OCI-LY7 (cell line): ENCODE measurements around the gene MRPL9. TPM values are rescaled to one million over a fixed set of nuclear protein-coding genes. Genes with fewer than 3 reads are reported as not detected.
"Not testable (repeated sequence)": the region's sequence is repeated elsewhere in the genome, so short reads cannot be mapped to it uniquely, and the experiment has no call there.

Experiments
- BruUV-seq: library from RNA; stranded (reverse); fragments of 400-500 nt; replicated peaks from 2 replicates; lab custom pipeline; 2021; lab: Mats Ljungman, UMichigan
- CTCF ChIA-PET: fragments of 300-600 bp; sonication (Branson Sonifier 250); formaldehyde crosslinking; loops from one replicate; lab custom pipeline; 2022; ENCODE audit warnings: antibody characterized with exemption; ENCODE audit not compliant: unreplicated experiment; lab: Charles Lee
- POLR2A ChIA-PET: fragments of 300-600 bp; sonication (Branson Sonifier 250); formaldehyde crosslinking; loops from one replicate; lab custom pipeline; 2022; ENCODE audit warnings: antibody characterized with exemption; lab: Charles Lee
- DNase-seq: peaks from one replicate; pipeline ENCODE4 v3.0.0-alpha.2; 2015; ENCODE audit warnings: low spot score
- H2AFZ ChIP-seq: fragments of 200-600 bp; sonication (generic), shearing (Covaris generic); 2 replicates; pipeline ENCODE4 v1.6.1; 2014; ENCODE audit warnings: mild to moderate bottlenecking, antibody characterized with exemption, low read length, moderate library complexity
- H3K27ac ChIP-seq: fragments of 200-600 bp; sonication (generic); 2 replicates; pipeline ENCODE4 v1.5.1; 2014; ENCODE audit warnings: mixed run types, low read depth, mild to moderate bottlenecking, moderate library complexity, low read length, inconsistent platforms; ENCODE audit not compliant: poor library complexity, severe bottlenecking
- H3K36me3 ChIP-seq: fragments of 200-600 bp; sonication (generic); 2 replicates; pipeline ENCODE4 v1.6.1; 2014; ENCODE audit warnings: mild to moderate bottlenecking, antibody characterized with exemption, low read length, moderate library complexity, mixed read lengths; ENCODE audit not compliant: insufficient read depth
- H3K4me1 ChIP-seq: fragments of 200-600 bp; sonication (generic); 2 replicates; pipeline ENCODE4 v1.5.1; 2014; ENCODE audit warnings: mild to moderate bottlenecking, low read length; ENCODE audit not compliant: insufficient read depth, poor library complexity, severe bottlenecking
- H3K4me2 ChIP-seq: fragments of 200-600 bp; sonication (generic); 2 replicates; pipeline ENCODE4 v1.6.1; 2014; ENCODE audit warnings: mild to moderate bottlenecking, low read length
- H3K4me3 ChIP-seq: fragments of 200-600 bp; sonication (generic); 2 replicates; pipeline ENCODE4 v1.5.1; 2014; ENCODE audit warnings: mild to moderate bottlenecking, low read depth, low read length; ENCODE audit not compliant: poor library complexity, severe bottlenecking
- H3K79me2 ChIP-seq: fragments of 200-600 bp; sonication (generic); 2 replicates; pipeline ENCODE4 v1.6.1; 2016; ENCODE audit warnings: low read depth, mild to moderate bottlenecking, low read length, moderate library complexity, mixed read lengths; ENCODE audit not compliant: insufficient read depth
- H3K9me2 ChIP-seq: fragments of 200-600 bp; sonication (generic); 2 replicates; pipeline ENCODE4 v1.6.1; 2016; ENCODE audit warnings: mild to moderate bottlenecking, low read length, mixed read lengths; ENCODE audit not compliant: insufficient read depth
- H3K9me3 ChIP-seq: fragments of 200-600 bp; sonication (generic); 2 replicates; pipeline ENCODE4 v1.6.1; 2014; ENCODE audit warnings: mild to moderate bottlenecking, mixed run types, low read length, mixed read lengths
- H4K20me1 ChIP-seq: fragments of 200-600 bp; sonication (generic); 2 replicates; pipeline ENCODE4 v1.6.1; 2014; ENCODE audit warnings: mild to moderate bottlenecking, antibody characterized with exemption, low read length, moderate library complexity, mixed read lengths; ENCODE audit not compliant: insufficient read depth
- EZH2phosphoT487 ChIP-seq: fragments of 200-600 bp; sonication (generic); IDR thresholded peaks from 2 replicates; pipeline ENCODE4 v1.6.1; 2018; ENCODE audit warnings: low read depth, borderline replicate concordance, mild to moderate bottlenecking, mixed run types, antibody characterized with exemption, low read length, moderate library complexity, mixed read lengths
- intact Hi-C: fragments of 100-400 bp; cut with micrococcal nuclease; formaldehyde crosslinking; loops from one replicate; pipeline ENCODE4 v1.10.0; 2022; ENCODE audit not compliant: unreplicated experiment
- total RNA-seq, 2 experiments: library from RNA; depleted of rRNA in 1 of 2; stranded (reverse); fragments of >200 nt in 1 of 2; shearing (Covaris generic) in 1 of 2; gene quantifications; 2 replicates each; pipeline ENCODE4 v1.2.3, GENCODE V29; 2014 to 2022
- TF ChIP-seq, protein P1 (sequence below): fragments of 200-600 bp; sonication (generic); conservative IDR thresholded peaks from 2 replicates; pipeline ENCODE4 v1.5.1; 2014; ENCODE audit warnings: mild to moderate bottlenecking, antibody characterized with exemption, low read length, moderate library complexity, mixed read lengths

MRPL9 gene
- total RNA-seq, 2 experiments from 2014 or later, result 98.6 to 107 TPM

DNA sequence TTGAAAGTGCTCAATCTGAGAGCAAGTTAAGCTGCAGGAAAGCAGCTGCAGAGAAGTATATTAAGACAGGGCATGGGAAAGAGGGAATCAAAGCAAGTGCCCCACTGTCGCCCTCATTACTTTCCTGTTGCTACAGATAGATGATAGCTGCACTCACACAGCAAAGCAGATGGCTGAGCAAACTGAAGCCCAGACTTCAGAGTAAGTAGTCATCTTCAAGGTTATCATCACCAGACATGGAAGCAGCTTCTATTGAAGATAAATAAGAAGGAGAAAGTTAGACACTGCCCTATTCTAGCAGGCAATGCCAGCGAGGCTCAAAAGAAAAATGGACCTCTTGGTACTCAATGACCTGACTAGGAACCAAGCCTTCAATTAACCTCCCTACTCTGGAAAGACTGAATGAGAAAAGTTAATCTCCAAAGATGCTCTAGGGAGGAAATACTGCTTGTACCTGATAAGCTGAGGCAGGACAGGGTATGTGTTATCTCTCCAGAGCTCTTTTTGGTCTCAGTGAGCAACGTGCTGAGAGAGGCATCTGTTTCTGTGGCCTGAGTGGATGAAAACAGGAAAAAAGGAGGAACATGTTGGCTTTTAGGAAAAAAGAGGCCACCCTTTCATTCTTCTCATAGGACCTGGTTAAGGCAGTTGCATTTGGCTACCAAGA lies 11.1 kb upstream of the MRPL9 start:
- Histone ChIP-seq H3K9me2 (no peaks in the 10 kb centered on the region), H3K4me1 (peaks cover 1% of the 10 kb centered on the region), H4K20me1 (no peaks in the 10 kb centered on the region), H3K9me3 (no peaks in the 10 kb centered on the region), H3K4me2 (no peak overlapping the region), H3K79me2 (no peaks in the 10 kb centered on the region), H2AFZ (no peak overlapping the region), H3K36me3 (peaks cover 19% of the 10 kb centered on the region; the same call in 1 of the 2 replicates), H3K27ac (no peak overlapping the region), H3K4me3 (no peak overlapping the region)
- no peak for DNase-seq
- POLR2A ChIA-PET, result interaction anchor here (1.1 to 3.7 kb wide), 2 partner anchors 11 to 15 kb away, joined by 3 to 13 read pairs; partner anchors contain the start of gene MRPL9
- intact Hi-C loops, result no loop called here
- TF ChIP-seq, protein P1, sequence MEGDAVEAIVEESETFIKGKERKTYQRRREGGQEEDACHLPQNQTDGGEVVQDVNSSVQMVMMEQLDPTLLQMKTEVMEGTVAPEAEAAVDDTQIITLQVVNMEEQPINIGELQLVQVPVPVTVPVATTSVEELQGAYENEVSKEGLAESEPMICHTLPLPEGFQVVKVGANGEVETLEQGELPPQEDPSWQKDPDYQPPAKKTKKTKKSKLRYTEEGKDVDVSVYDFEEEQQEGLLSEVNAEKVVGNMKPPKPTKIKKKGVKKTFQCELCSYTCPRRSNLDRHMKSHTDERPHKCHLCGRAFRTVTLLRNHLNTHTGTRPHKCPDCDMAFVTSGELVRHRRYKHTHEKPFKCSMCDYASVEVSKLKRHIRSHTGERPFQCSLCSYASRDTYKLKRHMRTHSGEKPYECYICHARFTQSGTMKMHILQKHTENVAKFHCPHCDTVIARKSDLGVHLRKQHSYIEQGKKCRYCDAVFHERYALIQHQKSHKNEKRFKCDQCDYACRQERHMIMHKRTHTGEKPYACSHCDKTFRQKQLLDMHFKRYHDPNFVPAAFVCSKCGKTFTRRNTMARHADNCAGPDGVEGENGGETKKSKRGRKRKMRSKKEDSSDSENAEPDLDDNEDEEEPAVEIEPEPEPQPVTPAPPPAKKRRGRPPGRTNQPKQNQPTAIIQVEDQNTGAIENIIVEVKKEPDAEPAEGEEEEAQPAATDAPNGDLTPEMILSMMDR, result no peak
- TF ChIP-seq EZH2phosphoT487, result no peak
- CTCF ChIA-PET, result no interaction called here
- BruUV-seq, result no TSS peak

GRCh38 chr1:151773702-151774101 lies 10.4 kb upstream of the MRPL9 start:
- H3K79me2 ChIP-seq, result no peaks in the 10 kb centered on the region
- TF ChIP-seq, protein P1, result no peak
- TF ChIP-seq EZH2phosphoT487, result no peak
- intact Hi-C loops, result no loop called here
- no peaks in the 10 kb centered on the region for H4K20me1 ChIP-seq
- ChIA-PET POLR2A (interaction anchor here (3.7 kb wide), 1 partner anchor 11 kb away, joined by 13 read pairs; the partner anchor contains the start of gene MRPL9), CTCF (no interaction called here)
- no peak overlapping the region for H3K4me2 ChIP-seq
- H3K9me2 ChIP-seq, result no peaks in the 10 kb centered on the region
- no TSS peak for BruUV-seq
- H3K9me3 ChIP-seq, result no peaks in the 10 kb centered on the region
- no peaks in the 10 kb centered on the region for H3K4me1 ChIP-seq
- H3K36me3 ChIP-seq, result peaks cover 19% of the 10 kb centered on the region; the same call in 1 of the 2 replicates
- no peak for DNase-seq
- H2AFZ ChIP-seq, result no peak overlapping the region
- no peak overlapping the region for H3K27ac ChIP-seq
- no peak overlapping the region for H3K4me3 ChIP-seq

- intact Hi-C loops, DNase-seq, POLR2A ChIA-PET, H4K20me1 ChIP-seq, CTCF ChIA-PET, H3K79me2 ChIP-seq, H3K27ac ChIP-seq, H3K4me1 ChIP-seq, BruUV-seq, H3K4me2 ChIP-seq, H3K9me3 ChIP-seq, H3K36me3 ChIP-seq, H2AFZ ChIP-seq, H3K4me3 ChIP-seq, H3K9me2 ChIP-seq: not testable (repeated sequence)
These were observed 6.0 kb upstream of the MRPL9 start for GRCh38 chr1:151769270-151769669.

DNA sequence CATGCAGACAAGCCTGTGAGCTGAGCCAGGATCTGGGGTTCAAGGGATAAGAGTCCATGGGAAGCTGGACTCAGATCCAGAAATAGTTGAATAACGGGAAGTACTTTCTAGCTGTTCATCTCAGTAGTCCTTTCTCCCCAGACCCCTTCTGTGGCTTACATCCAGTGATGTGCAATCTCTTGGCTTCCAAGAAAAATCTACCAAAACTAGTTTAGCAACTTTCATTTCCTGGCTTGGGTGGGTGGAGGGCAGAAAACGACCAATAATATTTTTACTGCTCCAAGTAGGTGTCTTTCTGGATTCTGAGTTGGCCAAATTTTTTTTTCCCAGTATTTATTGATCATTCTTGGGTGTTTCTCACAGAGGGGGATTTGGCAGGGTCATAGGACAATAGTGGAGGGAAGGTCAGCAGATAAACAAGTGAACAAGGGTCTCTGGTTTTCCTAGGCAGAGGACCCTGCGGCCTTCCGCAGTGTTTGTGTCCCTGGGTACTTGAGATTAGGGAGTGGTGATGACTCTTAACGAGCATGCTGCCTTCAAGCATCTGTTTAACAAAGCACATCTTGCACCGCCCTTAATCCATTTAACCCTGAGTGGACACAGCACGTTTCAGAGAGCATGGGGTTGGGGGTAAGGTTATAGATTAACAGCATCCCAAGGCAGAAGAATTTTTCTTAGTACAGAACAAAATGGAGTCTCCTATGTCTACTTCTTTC lies 5.2 kb upstream of the MRPL9 start:
- DNase-seq, H3K9me2 ChIP-seq, BruUV-seq, H4K20me1 ChIP-seq, H3K9me3 ChIP-seq, intact Hi-C loops, H3K79me2 ChIP-seq, H3K36me3 ChIP-seq, CTCF ChIA-PET, H3K27ac ChIP-seq, H3K4me3 ChIP-seq, H3K4me2 ChIP-seq, H2AFZ ChIP-seq: not testable (repeated sequence)
- peaks cover 13% of the 10 kb centered on the region for H3K4me1 ChIP-seq
- POLR2A ChIA-PET, result interaction anchor here (1.3 kb wide), 1 partner anchor 21 kb away, joined by 3 read pairs; no protein-coding TSS in a partner anchor
